Fibroblast of peridontal ligament (primary cell): ENCODE measurements around the gene ESYT1.
"Not testable (repeated sequence)": the region's sequence is repeated elsewhere in the genome, so short reads cannot be mapped to it uniquely, and the experiment has no call there.

ENCODE experiments used
- DNase-seq: peaks from one replicate; pipeline ENCODE4 v3.0.0-alpha.2; 2010; ENCODE audit errors: extremely low read depth

ESYT1 gene

DNA sequence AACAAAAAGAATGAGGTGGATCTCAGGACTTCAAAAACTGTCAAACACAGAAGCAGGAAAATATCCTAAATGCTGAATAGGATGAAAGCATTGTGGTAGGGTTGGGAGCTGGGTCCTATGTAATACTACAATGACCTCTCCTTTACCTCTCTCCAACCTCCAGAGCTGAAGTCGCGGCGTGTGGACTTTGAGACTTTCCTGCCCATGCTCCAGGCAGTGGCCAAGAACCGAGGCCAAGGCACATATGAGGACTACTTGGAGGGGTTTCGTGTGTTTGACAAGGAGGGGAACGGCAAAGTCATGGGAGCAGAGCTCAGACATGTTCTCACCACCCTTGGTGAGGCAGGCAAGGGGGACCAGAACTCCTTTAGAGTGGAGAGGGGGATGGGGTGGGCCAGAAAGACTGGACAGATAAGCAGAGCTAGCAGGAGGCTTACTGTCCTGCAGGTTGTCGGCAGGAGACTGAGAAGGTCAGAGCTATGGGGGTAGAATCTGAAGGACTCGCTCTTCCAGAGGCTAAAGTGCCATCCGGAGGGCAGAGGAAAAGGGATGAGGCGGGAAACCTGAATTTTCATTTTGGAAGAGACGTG is 27.3 kb downstream of the ESYT1 start:
- no peak for DNase-seq

DNA sequence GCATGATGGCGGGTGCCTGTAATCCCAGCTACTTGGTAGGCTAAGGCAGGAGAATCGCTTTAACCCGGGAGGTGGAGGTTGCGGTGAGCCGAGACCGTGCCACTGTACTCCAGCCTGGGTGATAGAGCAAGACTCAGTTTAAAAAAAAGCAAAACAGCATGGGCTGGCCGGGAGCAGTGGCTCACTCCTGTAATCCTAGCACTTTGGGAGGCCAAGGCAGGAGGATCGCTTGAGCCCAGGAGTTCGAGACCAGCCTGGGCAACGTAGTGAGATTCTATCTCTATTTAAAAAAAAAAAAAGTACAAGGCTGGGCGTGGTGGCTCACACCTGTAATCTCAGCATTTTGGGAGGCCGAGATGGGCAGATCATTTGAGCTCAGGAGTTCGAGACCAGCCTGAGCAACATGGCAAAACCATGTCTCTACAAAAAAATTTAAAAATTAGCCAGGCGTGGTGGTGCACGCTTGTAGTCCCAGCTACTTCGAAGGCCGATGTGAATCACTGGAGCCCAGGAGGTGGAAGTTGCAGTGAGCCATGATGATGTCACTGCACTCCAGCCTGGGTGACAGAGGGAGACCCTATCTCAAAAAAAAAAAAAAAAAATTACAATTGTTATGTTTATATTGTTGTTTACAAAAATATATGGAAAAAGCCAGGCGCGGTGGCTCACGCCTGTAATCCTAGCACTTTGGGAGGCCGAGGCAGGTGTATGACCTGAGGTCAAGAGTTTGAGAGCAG is 28.6 kb downstream of the ESYT1 start:
- DNase-seq: not testable (repeated sequence)

DNA sequence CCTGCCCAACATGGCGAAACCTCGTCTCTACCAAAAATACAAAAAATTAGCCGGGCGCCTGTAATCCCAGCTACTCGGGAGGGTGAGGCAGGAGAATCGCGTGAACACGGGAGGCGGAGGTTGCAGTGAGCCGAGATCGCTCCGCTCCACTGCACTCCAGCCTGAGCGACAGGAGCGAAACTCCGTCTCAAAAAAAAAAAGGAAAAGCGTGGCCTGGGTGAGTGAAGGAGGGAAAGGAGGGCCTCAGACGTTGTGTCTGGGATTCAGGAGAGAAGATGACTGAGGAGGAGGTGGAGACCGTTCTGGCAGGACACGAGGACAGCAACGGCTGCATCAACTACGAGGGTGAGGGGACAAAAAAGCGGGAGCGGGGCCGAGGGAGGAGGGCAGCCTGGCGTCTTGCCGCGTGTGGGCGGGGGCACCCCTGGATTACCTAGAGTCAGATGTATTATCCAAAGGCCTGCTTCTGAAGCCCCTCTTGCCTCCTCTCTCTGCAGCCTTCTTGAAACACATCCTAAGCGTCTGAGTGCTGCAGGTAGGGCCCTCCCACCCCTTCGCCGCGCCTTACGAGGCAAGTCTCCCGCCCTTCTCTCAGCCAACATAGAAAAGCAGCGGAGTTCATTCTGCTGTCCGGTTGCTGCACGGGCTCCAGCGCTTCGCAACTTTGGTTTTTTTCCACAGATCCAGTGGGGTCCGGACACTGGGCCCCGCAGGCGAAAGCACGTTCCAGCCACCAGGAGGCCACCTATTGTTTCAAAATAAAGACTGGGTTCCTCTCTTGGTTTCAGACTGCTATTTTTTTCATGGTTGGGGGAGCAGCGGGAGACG is 29.3 kb downstream of the ESYT1 start:
- peak; percentile 84 for DNase-seq

DNA sequence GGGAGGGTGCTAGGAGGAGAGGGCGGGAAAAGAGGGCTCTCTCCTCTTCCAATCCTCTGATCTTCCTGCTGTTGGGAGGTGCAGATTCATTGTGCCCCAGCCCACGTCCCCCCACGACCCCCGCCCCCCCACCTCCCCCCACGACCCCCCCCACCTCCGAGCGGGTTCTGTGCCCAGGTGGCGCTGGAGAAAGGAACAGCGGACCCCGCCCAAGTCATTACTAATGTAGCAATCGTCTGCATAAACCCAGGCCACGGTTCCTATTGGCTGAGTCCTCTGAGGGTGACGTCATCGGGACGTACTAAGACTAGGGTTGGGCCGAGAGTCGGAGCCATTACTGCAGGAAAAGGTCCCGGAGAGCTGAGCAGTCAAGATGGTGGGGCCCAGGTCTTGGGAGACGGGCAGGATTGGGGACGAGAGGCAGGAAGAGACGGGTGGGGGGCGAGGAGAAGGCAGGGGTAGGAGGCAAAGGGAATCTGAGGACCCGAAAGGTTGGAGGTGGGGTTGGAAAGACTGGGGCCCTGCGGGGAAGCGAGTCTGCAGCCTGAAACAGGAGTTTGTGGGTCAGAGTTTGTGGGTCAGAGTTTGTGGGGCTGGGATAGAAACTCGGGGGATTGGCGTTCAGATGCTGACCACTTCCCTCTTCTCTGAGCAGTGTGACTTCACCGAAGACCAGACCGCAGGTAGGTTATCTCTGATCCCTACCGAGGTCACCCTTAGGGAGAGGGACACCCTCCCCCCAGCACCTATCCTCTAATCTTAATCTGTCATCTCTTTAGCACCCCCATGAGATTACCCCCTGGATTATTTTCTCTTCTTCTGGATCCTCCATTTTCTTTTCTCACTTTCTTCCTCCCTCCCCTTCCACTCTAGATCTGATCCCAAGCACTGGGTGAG is 30.2 kb downstream of the ESYT1 start, which contains the start of gene MYL6:
Gene MYL6 (plus strand): TSS at position 331 of the 897 bp plus-strand sequence. CDS start 43 bp downstream, at position 374.
- peak; percentile 99 for DNase-seq

DNA sequence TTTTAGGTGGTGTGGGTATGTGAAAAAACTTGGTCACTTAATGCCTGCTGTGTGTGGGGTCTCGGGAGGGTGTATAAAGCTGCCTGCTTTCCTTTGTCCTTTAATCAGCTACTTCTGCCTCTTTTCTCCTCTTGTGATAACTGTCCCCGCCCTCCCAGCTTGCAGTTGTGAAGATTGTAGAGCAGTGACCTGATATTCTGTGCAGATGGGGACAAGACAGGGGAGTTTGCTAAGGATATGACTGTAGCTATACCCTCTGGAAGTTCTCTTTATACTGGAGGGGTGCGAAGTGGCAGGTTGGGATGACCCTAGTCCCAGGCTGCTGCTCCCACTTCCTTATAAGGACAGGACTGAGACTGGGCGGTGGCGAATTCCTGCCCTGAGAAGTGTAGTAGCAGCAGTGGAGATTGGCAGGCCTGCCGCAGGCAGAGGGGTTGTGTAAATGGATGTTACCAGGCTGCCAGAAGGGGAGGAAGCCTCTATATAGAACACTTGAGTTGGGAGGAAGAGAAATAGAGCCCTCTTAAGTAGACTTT is 30.9 kb downstream of the ESYT1 start:
- DNase-seq: peak; percentile 84

DNA sequence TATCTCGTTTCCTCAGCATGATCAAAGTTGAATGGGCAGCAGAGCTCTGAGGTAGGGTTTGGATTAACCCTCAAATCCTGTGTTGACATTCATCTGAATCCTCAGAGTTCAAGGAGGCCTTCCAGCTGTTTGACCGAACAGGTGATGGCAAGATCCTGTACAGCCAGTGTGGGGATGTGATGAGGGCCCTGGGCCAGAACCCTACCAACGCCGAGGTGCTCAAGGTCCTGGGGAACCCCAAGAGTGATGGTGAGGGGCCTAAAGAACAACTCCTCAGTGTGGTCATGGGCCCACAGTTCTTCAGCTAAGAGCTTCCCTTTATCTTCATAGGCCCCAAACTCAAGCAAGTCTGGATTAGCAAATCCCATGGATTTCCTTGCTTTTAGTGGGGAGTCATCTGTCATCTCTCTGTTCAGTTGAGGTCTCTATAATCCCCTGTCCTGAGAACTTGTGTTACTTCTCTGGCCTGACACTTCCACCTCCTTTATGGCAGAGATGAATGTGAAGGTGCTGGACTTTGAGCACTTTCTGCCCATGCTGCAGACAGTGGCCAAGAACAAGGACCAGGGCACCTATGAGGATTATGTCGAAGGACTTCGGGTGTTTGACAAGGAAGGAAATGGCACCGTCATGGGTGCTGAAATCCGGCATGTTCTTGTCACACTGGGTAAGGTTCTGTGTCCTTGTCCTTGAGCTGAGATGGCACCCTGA is 31.6 kb downstream of the ESYT1 start:
- no peak for DNase-seq

DNA sequence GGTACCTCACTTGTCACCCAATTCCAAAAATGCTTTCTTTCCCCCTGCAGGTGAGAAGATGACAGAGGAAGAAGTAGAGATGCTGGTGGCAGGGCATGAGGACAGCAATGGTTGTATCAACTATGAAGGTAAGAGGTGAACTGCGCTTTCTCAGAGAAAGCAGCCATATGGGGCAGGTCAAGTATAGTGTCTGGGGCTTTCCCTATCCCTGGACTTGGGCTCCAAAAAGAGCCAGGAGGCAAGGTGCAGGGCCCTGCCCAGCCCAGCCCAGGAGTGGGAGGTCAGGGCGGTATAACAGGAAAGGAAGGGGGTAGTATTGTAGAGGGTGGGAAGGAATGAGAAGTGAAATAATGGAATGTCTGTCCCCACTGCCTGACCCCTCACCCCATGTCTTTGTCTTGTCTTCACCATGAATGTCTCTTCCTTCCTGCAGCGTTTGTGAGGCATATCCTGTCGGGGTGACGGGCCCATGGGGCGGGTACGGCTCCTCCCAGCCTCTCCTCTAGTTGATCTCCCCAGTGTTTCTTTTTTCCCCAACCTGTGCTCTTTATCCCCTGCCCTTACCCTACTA is 32.2 kb downstream of the ESYT1 start:
- no peak for DNase-seq

DNA sequence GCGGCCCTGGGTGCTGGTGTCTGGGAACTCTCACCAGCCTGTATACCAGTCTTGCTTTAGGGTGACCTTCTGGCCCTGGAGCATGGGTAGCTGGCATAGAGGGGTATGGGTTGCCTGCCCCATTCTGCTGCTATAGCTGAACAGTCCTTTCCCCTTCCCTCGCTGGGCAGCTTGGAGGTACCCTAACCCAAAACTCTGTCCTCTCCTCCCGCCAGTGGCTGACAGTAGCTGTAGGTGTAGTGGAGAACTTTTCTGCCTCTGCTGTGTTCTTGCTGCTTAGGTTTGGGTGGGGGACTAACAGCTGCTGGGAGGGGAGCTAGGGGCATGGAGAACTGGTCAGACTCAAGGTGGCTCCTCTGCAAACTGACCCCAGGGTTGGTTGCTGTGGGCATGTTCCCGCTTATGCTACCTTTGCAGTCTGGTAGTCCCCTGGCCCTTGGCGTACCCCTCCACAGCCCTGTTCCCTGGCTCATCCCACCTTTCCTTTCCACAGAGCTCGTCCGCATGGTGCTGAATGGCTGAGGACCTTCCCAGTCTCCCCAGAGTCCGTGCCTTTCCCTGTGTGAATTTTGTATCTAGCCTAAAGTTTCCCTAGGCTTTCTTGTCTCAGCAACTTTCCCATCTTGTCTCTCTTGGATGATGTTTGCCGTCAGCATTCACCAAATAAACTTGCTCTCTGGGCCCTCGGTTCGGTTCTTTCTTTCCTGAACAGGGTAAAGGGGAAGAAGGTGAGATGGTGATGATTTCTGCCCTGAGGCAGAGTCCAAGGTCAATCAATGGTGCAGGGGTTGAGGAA is 33.0 kb downstream of the ESYT1 start:
- DNase-seq: no peak

DNA sequence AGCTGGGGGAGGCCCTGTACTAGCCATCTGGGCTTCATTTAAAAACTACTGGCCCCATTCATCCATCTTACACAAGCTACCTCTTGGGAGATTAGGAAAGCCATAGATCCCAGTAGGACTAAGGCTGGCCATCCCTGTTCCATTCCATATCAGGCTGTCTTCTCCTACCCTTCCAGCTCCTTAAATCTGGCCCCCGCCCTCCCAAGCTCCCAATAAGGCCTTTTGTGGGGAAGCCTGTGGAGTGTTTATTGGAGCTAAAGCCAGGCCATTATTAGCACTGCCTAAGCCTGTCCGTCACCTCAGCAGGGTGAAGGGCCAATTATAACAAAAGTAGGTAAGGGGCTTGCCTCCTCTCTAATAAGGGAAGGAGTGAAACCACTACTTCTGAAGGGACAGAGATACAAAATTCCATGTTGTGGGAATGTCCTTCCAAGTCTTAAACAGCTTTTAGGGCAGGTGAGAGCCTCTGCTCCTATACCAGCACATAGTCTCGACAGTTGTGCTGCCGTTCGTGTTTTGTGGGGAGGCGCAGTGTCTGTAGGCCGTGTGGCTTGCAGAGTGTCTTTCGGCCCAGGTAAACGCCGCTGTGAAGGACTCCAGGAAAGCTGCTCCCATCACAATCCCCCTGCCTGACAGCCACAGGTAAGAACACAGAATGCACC is 33.8 kb downstream of the ESYT1 start:
- no peak for DNase-seq

DNA sequence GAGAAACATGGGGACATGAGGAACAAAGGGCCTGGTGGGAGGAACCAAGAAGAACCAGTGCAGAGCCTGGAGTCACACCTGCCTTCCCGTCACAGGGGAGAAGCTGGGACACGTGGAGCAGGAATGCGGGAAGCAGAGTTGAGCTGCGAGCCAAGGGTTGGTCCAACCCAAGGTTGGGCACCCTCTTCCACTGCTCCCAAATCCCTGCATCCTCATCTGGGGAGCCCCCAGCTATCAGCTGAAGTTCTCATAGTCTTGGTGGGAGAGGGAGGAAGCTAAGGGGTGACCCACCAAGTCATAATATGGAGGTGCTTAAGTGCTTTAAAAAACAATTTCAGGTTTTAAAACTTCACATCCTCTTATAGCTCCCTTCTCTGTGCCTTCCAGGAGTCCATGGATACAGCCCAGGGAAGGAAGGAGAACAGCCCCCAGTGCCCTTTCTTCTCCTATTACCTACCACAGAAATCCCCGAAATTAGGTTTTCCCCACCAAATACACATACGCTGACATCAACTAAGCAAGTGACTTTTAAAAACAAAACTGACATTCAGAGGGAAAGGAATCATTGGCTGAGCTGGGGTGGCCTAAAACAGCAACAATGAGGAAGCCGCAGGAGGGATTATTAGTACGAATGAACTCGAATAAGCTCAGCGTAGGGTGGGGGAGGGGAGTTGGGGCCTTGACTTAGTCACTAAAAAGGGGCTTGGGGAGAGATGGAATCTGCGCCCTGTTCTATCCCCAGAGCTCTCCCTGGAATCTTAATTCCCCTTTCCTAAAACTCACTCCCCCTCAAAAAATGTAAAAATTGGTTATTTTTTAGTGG is 34.6 kb downstream of the ESYT1 start:
- DNase-seq: peak; percentile 27

DNA sequence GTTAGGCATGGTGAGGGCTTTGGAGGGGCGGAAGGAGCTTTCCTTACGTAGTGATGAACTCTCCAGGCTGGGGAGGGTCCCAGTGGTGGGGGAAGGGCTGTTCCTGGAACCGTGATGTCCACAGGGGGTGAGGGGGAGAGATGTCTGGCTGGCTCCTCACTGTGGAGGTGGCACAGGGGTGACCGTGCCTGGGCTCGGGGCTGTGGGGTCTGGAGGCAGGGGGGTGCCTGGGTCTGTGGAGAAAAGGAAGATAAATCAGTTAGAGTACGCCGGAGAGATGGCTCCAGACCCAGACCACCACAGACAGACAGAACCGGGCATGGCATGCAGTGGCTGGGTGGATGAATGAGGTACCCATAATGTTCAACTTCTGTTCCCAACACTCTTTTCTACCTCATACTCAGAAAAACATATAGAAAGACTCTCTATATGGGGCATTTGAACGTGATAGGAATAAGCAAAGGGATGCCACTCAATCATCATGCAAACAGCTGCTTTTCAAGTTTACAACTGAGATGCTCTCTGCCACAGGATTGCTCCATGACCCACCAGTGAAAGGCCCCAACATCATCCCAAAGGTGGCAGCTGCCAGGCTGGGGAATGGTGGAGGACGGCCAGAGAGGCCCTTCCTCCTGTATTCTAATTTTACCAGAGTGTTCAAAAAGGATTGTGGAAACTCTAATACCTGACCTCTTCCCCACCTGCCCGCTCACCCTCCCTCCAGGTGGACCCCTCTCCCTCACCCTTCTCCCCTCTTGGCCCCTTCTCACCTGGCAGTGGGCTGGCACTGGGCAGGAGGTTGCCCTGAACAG is 35.7 kb downstream of the ESYT1 start:
- DNase-seq: no peak

DNA sequence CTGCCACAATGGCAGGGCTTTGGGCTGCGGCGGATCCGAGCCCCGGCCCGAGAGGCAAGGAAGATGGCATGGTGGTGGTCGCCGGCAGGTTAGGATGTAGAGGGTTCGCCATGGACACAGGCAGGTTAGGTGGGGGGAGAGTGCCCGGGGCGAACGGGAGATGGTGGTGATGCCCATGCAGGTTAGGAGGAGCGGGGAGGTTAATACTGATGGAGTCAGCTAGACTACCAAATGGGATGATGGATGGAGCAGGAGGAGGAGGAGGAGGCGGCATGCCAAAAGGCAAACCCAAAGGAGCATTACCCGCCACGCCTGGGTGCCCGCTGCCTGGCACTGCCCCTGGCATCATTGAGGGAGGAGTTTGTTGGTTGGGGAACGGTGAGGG is 36.3 kb downstream of the ESYT1 start:
- DNase-seq: no peak

DNA sequence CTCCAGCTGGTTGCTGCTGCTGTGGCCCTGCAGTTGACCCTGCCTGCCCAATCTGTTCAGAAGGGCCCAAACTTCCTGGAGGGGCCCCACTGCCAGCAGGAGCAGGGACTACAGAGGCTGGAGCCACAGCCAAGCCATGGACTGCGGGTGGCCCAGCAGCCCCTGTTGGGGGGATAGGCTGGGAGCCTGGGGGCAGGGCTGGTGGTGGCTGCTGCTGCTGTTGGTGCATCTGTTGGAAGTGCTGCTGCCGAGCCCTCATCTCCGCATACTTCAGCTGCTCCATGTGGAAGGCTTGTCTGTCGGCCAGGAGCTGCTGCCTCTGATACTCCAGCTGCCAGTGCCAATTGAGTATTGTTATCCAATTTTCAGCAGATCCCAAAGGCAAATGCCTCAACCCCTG is 37.3 kb downstream of the ESYT1 start:
- no peak for DNase-seq

DNA sequence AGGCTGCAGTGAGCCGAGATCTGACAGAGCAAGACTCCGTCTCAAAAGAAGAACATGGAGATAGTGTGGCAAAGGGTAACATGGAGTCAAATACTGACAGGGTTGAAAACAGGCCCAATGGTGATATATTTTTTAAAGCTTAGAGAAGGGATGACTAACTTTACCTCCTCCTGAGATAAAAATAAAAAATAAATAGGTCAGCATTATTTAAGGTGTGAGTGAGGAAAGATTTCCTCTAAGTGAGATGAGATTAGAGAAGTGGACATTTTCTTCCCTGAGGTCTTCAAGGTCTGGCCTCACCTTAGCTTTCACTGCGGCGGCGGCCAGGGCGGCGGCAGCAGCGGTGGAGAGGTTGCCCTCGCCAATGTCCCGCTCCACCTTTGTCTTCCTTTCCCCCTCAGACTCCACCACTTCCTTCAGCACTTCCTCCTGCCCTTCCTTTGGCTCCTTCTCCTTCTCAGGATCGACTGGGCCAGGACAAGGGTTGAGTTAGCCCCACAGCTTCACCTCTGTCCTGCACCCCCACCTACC is 41.2 kb downstream of the ESYT1 start:
- no peak for DNase-seq

DNA sequence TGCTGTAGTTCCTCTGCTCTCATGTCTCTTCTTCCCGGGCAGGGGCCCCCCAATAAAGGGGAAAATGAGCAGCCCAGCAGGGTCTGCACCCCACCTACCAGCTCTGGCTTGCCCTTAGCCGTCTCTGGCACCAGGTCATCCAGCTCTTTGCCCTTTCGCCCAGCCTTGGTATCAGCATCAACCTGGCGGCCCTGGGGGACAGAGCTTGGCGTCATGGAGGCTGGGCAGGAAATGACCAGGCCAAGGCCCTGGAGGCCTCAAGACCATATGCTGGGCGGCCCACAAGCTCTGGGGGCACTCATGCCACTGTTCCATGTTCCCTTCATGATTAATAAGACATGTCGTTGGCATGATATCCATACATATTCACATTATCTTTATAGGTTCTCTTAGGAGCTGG is 44.8 kb downstream of the ESYT1 start:
- no peak for DNase-seq

DNA sequence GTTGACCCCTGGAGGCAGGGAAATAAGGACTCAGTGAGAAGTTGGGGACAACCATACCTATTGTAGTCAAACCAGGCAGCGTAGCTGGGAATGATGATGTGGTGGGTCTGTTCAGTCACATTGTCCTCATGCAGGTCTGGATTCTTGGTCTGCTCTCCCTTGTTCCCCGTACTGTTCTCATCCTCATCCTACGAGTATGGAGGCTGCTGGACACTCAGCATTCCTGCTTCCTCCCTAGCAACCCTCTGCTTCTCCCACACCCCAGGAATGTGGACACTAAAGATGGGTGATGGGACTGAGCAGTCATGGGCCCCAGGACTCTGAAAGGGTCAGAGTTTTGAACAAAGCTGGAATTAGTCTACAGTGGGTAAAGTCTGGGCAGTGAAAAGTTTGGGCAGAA is 50.3 kb downstream of the ESYT1 start:
- DNase-seq: no peak

DNA sequence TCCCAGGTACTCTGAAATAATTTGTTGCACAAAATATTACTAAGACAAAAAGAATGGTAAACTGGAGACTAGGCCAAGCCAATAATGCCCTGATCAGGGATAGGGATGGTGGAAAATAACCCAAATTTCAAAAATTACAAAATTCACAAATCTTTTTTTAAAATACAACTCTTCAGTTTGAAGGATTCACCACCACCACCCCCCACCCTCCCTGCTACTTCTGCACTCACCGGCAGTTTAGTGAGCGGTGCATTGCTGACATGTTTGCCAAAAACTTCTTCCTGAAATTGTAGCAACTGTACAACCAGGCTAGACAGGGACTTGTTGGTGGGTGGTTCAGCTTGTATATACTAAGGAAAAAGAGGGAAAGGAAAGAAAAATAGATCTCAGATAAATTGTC is 58.9 kb downstream of the ESYT1 start:
- no peak for DNase-seq
